ENCODE measurements around the gene PRSS21.
A peak's percentile ranks its signal among the peaks of the same experiment; 100 is the strongest.

The PRSS21 gene

DNA sequence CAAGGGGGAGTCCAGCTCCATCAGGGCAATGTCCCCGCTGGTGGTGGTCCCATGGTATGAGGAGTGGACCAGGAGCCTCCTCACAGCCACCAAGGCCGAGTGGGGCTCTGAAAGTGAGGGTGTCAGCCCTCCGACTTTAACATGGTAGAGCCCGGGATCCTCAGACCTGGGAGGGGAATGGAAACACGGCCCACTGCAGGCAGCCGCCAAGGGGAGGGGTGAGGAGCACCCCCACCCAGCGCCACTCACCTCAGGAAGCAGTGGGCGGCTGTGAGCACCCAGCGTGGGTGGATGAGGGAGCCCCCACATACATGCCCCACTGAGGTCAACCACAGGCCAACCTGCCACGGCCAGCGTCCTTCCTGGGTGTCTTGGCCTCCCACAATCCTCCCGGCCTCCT is 23.9 kb downstream of the PRSS21 start:
- H3K4me3 ChIP-seq (ENCODE audit: low read depth, low read length): no peak overlapping the region
- no peak for TF ChIP-seq CTCF (IDR thresholded peaks at IDR 0.05; ENCODE audit: low read depth, low read length, missing control alignments)
- in situ Hi-C loops (cut with HindIII; ENCODE audit: low sequenced_read_pairs): no loop called here
- DNase-seq (ENCODE audit: low read depth): no peak

- no peak for DNase-seq (ENCODE audit: low read depth)
- H3K4me3 ChIP-seq (ENCODE audit: low read depth, low read length): no peak overlapping the region
- no peak for TF ChIP-seq CTCF (IDR thresholded peaks at IDR 0.05; ENCODE audit: low read depth, low read length, missing control alignments)
- in situ Hi-C loops (cut with HindIII; ENCODE audit: low sequenced_read_pairs): no loop called here
Measured at GRCh38 chr16:2841606-2842339, 24.7 kb downstream of the PRSS21 start.

GRCh38 chr16:2842340-2843000 is 25.4 kb downstream of the PRSS21 start:
- in situ Hi-C loops (cut with HindIII; ENCODE audit: low sequenced_read_pairs): no loop called here
- H3K4me3 ChIP-seq (ENCODE audit: low read depth, low read length): no peak overlapping the region
- DNase-seq (ENCODE audit: low read depth): no peak
- peak; percentile 31 for TF ChIP-seq CTCF (IDR thresholded peaks at IDR 0.05; ENCODE audit: low read depth, low read length, missing control alignments)

GRCh38 chr16:2843526-2843925 is 26.5 kb downstream of the PRSS21 start:
- in situ Hi-C loops (cut with HindIII; ENCODE audit: low sequenced_read_pairs): no loop called here
- no peak for DNase-seq (ENCODE audit: low read depth)
- H3K4me3 ChIP-seq (ENCODE audit: low read depth, low read length): no peak overlapping the region
- no peak for TF ChIP-seq CTCF (IDR thresholded peaks at IDR 0.05; ENCODE audit: low read depth, low read length, missing control alignments)

GRCh38 chr16:2845116-2845515 is 28.1 kb downstream of the PRSS21 start:
- H3K4me3 ChIP-seq (ENCODE audit: low read depth, low read length): no peak overlapping the region
- in situ Hi-C loops (cut with HindIII; ENCODE audit: low sequenced_read_pairs): no loop called here
- no peak for TF ChIP-seq CTCF (IDR thresholded peaks at IDR 0.05; ENCODE audit: low read depth, low read length, missing control alignments)
- no peak for DNase-seq (ENCODE audit: low read depth)

DNA sequence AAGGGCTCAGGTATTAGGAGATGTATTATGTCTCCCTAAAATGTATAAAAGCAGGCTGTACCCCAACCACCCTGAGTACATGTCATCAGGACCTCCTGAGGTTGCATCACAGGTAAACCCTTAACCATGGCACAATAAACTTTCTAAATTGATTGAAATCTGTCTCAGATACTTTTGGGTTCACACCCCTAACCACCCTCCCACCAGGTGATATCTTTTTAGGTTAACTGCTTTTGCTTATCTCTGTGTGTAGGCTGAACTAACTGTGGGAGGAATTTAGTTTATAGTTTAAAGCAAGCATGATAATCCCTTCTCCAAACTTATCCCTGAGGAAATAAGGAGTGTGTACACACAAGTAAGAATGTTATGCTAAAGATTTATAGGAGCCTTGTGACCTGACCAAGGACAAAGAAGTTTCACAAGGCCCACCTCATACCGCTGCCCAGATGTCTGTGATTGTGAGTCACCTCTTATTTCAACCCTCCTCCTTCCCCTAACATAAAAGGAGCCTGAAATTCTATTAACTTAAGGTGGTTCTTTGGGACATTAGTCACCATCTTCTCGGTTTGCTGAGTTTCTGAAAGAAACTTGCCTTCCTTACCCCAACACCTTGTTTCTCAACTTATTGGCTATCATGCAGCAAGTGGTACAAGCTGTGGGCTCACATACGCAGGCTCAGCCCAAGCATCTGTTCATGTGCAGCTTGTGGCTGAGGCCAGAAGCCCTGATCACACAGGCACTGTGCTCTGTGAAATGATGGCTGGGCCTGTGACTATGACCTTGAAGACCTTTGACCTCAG is 29.7 kb downstream of the PRSS21 start:
- DNase-seq (ENCODE audit: low read depth): peak; percentile 5
- TF ChIP-seq CTCF (IDR thresholded peaks at IDR 0.05; ENCODE audit: low read depth, low read length, missing control alignments): no peak
- in situ Hi-C loops (cut with HindIII; ENCODE audit: low sequenced_read_pairs): no loop called here
- no peak overlapping the region for H3K4me3 ChIP-seq (ENCODE audit: low read depth, low read length)
